IPS-20b (cell line): Measurements from ENCODE around the gene MOB3C.
"Not testable (repeated sequence)": the region's sequence is repeated elsewhere in the genome, so short reads cannot be mapped to it uniquely, and the experiment has no call there.

Source experiments
- H3K27ac ChIP-seq: one replicate; pipeline ENCODE4 v1.5.1; 2013; ENCODE audit warnings: low read length
- H3K27me3 ChIP-seq: 2 replicates; pipeline ENCODE4 v1.6.1; 2013; ENCODE audit warnings: mild to moderate bottlenecking, low read length, inconsistent platforms; ENCODE audit not compliant: insufficient read depth
- H3K36me3 ChIP-seq: 2 replicates; pipeline ENCODE4 v1.6.1; 2013; ENCODE audit warnings: low read depth, mild to moderate bottlenecking, inconsistent platforms, low read length, moderate library complexity; ENCODE audit not compliant: insufficient read depth
- H3K4me1 ChIP-seq: 2 replicates; pipeline ENCODE4 v1.6.1; 2013; ENCODE audit warnings: mild to moderate bottlenecking, control low read depth, inconsistent platforms, low read length, moderate library complexity; ENCODE audit not compliant: insufficient read depth
- H3K4me3 ChIP-seq: 2 replicates; pipeline ENCODE4 v1.5.1; 2013; ENCODE audit warnings: mild to moderate bottlenecking, low read length, inconsistent platforms
- H3K9ac ChIP-seq: 2 replicates; pipeline ENCODE4 v1.6.1; 2013; ENCODE audit warnings: low read depth, mild to moderate bottlenecking, inconsistent platforms, low read length, moderate library complexity
- H3K9me3 ChIP-seq: 2 replicates; pipeline ENCODE4 v1.6.1; 2013; ENCODE audit warnings: mild to moderate bottlenecking, low read depth, low read length, inconsistent platforms; ENCODE audit not compliant: insufficient read depth

MOB3C gene

GRCh38 chr1:46616277-46617107, at the start of gene MOB3C:
Gene MOB3C, minus strand, starts transcription at chr1:46616811. Its CDS starts 3,490 bp downstream, at chr1:46613321.
- Histone ChIP-seq H3K9me3 (no peaks in the 10 kb centered on the region), H3K36me3 (no peaks in the 10 kb centered on the region), H3K27ac (no peak within 1 kb of the TSS), H3K4me3 (peak within 1 kb of the TSS; percentile 76), H3K9ac (peak within 1 kb of the TSS; percentile 55; the same call in 1 of the 2 replicates), H3K4me1 (peaks cover 19% of the 10 kb centered on the region), H3K27me3 (peaks cover 26% of the 10 kb centered on the region)

- Histone ChIP-seq H3K4me1 (peaks cover 23% of the 10 kb centered on the region), H3K27ac (no peak overlapping the region), H3K27me3 (0 out of 2 replicates have a peak, but pooled peaks cover 5% of the 10 kb centered on the region), H3K9ac (0 out of 2 replicates have a peak overlapping the region, but pooled peaks have one; percentile 84), H3K4me3 (peak overlapping the region; percentile 93; the same call in 1 of the 2 replicates), H3K9me3 (no peaks in the 10 kb centered on the region), H3K36me3 (peaks cover 19% of the 10 kb centered on the region)
Measured at GRCh38 chr1:46665983-46666382, 49.4 kb upstream of the MOB3C start.

GRCh38 chr1:46662919-46663318, 46.3 kb upstream of the MOB3C start:
- peaks cover 19% of the 10 kb centered on the region for H3K4me1 ChIP-seq
- H3K27ac ChIP-seq: not testable (repeated sequence)

GRCh38 chr1:46660116-46660515, 43.5 kb upstream of the MOB3C start:
- not testable (repeated sequence) for H3K4me1 ChIP-seq, H3K27ac ChIP-seq, H3K9ac ChIP-seq, H3K4me3 ChIP-seq, H3K27me3 ChIP-seq, H3K9me3 ChIP-seq
- peaks cover 56% of the 10 kb centered on the region for H3K36me3 ChIP-seq

More at GRCh38 chr1:46662919-46663318, 46.3 kb upstream of the MOB3C start:
- H3K4me3 ChIP-seq, H3K9me3 ChIP-seq, H3K27me3 ChIP-seq, H3K9ac ChIP-seq: not testable (repeated sequence)
- peaks cover 30% of the 10 kb centered on the region for H3K36me3 ChIP-seq

GRCh38 chr1:46659307-46659870, 42.8 kb upstream of the MOB3C start:
- Histone ChIP-seq H3K4me1 (no peaks in the 10 kb centered on the region), H3K4me3 (no peak overlapping the region), H3K36me3 (peaks cover 55% of the 10 kb centered on the region), H3K27me3 (no peaks in the 10 kb centered on the region), H3K27ac (no peak overlapping the region), H3K9ac (no peak overlapping the region), H3K9me3 (no peaks in the 10 kb centered on the region)

GRCh38 chr1:46657775-46658174, 41.2 kb upstream of the MOB3C start:
- no peaks in the 10 kb centered on the region for H3K27me3 ChIP-seq
- no peak overlapping the region for H3K4me3 ChIP-seq
- no peaks in the 10 kb centered on the region for H3K4me1 ChIP-seq
- no peaks in the 10 kb centered on the region for H3K9me3 ChIP-seq
- H3K9ac ChIP-seq: no peak overlapping the region
- H3K27ac ChIP-seq: no peak overlapping the region
- peaks cover 58% of the 10 kb centered on the region for H3K36me3 ChIP-seq

- Histone ChIP-seq H3K27ac (no peak overlapping the region), H3K9ac (no peak overlapping the region), H3K9me3 (no peaks in the 10 kb centered on the region), H3K27me3 (no peaks in the 10 kb centered on the region), H3K4me3 (no peak overlapping the region), H3K4me1 (no peaks in the 10 kb centered on the region), H3K36me3 (peaks cover 69% of the 10 kb centered on the region)
Measured at GRCh38 chr1:46656643-46657042, 40.0 kb upstream of the MOB3C start.

GRCh38 chr1:46655848-46656247, 39.2 kb upstream of the MOB3C start:
- no peak overlapping the region for H3K9ac ChIP-seq
- H3K27ac ChIP-seq: no peak overlapping the region
- peaks cover 69% of the 10 kb centered on the region for H3K36me3 ChIP-seq
- no peaks in the 10 kb centered on the region for H3K4me1 ChIP-seq
- no peak overlapping the region for H3K4me3 ChIP-seq
- H3K9me3 ChIP-seq: no peaks in the 10 kb centered on the region
- no peaks in the 10 kb centered on the region for H3K27me3 ChIP-seq

GRCh38 chr1:46654698-46655097, 38.1 kb upstream of the MOB3C start:
- not testable (repeated sequence) for H3K9me3 ChIP-seq, H3K4me1 ChIP-seq, H3K27ac ChIP-seq, H3K9ac ChIP-seq, H3K27me3 ChIP-seq, H3K4me3 ChIP-seq
- peaks cover 79% of the 10 kb centered on the region for H3K36me3 ChIP-seq

- Histone ChIP-seq H3K9me3 (peaks cover 14% of the 10 kb centered on the region), H3K27me3 (no peaks in the 10 kb centered on the region), H3K27ac (no peak overlapping the region), H3K4me3 (no peak overlapping the region), H3K36me3 (peaks cover 82% of the 10 kb centered on the region), H3K4me1 (no peaks in the 10 kb centered on the region), H3K9ac (no peak overlapping the region)
Measured at GRCh38 chr1:46654012-46654411, 37.4 kb upstream of the MOB3C start.

- Histone ChIP-seq H3K9me3 (peaks cover 14% of the 10 kb centered on the region), H3K27ac (no peak overlapping the region), H3K36me3 (peaks cover 80% of the 10 kb centered on the region), H3K4me1 (no peaks in the 10 kb centered on the region), H3K4me3 (no peak overlapping the region), H3K27me3 (no peaks in the 10 kb centered on the region), H3K9ac (no peak overlapping the region)
Measured at GRCh38 chr1:46653405-46653958, 36.9 kb upstream of the MOB3C start.
